D721Med (cell line): ENCODE data around the gene POLA1.
A peak's percentile ranks its signal among the peaks of the same experiment; 100 is the strongest.
"Not testable (repeated sequence)": the region's sequence is repeated elsewhere in the genome, so short reads cannot be mapped to it uniquely, and the experiment has no call there.

Experiments used
- DNase-seq: peaks from one replicate; pipeline ENCODE4 v3.0.0; 2011; ENCODE audit warnings: low spot score; ENCODE audit not compliant: insufficient read length
- FAIRE-seq: peaks from 2 replicates; lab custom pipeline; 2011; peaks lifted over from hg19 to GRCh38; lab: Jason Lieb, UNC
- CTCF ChIP-seq: IDR thresholded peaks from 2 replicates; pipeline ENCODE4 v1.5.1; 2012; ENCODE audit warnings: mild to moderate bottlenecking, control low read depth; ENCODE audit not compliant: insufficient read depth; ENCODE audit errors: missing control alignments

The POLA1 gene

GRCh38 chrX:24796204-24796603, 102.5 kb downstream of the POLA1 start:
- no peak for TF ChIP-seq CTCF
- no peak for DNase-seq
- FAIRE-seq = peak; percentile 94

DNA sequence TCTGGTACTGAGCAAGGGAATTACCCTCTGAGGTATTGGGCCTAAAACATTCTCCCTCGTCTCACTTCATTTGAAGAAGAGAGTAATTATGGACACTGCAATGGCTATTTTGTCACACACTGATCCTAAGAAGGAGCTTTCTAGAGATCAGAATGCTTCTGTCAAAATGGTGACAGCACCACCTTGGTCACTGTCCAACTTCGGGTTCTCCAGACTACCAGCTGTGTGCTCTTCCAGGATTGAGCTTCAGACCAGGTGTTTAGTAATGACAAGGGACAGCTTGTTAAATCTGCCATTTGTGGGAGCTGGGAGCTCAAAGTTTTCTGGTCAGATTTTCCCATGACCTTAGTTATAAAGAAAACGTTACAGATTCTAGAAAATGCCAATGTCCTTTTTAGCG, 105.4 kb downstream of the POLA1 start:
- FAIRE-seq (peak; percentile 85), DNase-seq (no peak)
- TF ChIP-seq CTCF = no peak

GRCh38 chrX:24799565-24799964, 105.8 kb downstream of the POLA1 start:
- TF ChIP-seq CTCF = no peak
- DNase-seq (no peak), FAIRE-seq (no peak)

DNA sequence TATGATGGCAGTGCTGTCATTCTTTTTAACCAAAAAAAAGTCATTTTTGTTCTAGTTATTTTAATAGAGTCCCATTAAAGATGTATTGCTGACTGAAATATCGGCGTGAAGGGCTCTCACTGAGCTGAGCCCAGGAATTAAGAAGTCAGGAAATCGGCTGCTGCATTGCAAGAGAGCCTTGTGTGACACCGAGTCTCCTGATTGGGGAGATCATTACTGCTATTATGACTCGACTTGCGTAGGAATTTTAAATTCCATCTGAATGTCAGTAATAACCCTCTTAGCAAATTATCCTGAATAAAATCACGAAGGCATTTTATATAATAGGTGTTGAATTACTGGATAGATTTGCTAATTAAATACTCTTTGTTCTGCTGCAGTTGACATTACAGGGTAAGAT, 111.5 kb downstream of the POLA1 start:
- FAIRE-seq (peak; percentile 92), DNase-seq (no peak)
- no peak for TF ChIP-seq CTCF

DNA sequence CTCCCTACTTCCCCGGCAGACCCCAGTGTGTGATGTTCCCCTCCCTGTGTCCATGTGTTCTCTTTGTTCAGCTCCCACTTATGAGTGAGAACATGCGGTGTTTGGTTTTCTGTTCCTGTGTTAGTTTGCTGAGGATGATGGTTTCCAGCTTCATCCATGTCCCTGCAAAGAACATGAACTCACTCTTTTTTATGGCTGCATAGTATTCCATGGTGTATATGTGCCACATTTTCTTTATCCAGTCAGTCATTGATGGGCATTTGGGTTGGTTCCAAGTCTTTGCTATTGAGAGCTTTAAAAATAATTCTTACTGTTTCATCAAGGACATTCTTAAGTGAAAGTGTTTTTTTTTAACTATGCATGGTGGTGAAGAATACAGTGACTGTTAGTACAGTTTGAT, 126.1 kb downstream of the POLA1 start:
- not testable (repeated sequence) for FAIRE-seq, DNase-seq

GRCh38 chrX:24828147-24828546, 134.4 kb downstream of the POLA1 start:
- TF ChIP-seq CTCF = no peak
- FAIRE-seq (no peak), DNase-seq (no peak)

GRCh38 chrX:24828600-24828999, 134.9 kb downstream of the POLA1 start:
- TF ChIP-seq CTCF = no peak
- DNase-seq = no peak
- peak; percentile 71 for FAIRE-seq

- DNase-seq (no peak), FAIRE-seq (no peak)
- no peak for TF ChIP-seq CTCF
These were observed 140.0 kb downstream of the POLA1 start for GRCh38 chrX:24833695-24834094.
